ENCODE results near the gene MMEL1. TPM values are rescaled to one million over a fixed set of nuclear protein-coding genes. Genes with fewer than 3 reads are reported as not detected.

The MMEL1 gene, protein sequence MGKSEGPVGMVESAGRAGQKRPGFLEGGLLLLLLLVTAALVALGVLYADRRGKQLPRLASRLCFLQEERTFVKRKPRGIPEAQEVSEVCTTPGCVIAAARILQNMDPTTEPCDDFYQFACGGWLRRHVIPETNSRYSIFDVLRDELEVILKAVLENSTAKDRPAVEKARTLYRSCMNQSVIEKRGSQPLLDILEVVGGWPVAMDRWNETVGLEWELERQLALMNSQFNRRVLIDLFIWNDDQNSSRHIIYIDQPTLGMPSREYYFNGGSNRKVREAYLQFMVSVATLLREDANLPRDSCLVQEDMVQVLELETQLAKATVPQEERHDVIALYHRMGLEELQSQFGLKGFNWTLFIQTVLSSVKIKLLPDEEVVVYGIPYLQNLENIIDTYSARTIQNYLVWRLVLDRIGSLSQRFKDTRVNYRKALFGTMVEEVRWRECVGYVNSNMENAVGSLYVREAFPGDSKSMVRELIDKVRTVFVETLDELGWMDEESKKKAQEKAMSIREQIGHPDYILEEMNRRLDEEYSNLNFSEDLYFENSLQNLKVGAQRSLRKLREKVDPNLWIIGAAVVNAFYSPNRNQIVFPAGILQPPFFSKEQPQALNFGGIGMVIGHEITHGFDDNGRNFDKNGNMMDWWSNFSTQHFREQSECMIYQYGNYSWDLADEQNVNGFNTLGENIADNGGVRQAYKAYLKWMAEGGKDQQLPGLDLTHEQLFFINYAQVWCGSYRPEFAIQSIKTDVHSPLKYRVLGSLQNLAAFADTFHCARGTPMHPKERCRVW
- 0.11 to 0.35 TPM in 2 of 5 replicates, not detected in the others for total RNA-seq (2022; extraction: Qiagen RNA extraction; ENCODE audit: low read depth)

DNA sequence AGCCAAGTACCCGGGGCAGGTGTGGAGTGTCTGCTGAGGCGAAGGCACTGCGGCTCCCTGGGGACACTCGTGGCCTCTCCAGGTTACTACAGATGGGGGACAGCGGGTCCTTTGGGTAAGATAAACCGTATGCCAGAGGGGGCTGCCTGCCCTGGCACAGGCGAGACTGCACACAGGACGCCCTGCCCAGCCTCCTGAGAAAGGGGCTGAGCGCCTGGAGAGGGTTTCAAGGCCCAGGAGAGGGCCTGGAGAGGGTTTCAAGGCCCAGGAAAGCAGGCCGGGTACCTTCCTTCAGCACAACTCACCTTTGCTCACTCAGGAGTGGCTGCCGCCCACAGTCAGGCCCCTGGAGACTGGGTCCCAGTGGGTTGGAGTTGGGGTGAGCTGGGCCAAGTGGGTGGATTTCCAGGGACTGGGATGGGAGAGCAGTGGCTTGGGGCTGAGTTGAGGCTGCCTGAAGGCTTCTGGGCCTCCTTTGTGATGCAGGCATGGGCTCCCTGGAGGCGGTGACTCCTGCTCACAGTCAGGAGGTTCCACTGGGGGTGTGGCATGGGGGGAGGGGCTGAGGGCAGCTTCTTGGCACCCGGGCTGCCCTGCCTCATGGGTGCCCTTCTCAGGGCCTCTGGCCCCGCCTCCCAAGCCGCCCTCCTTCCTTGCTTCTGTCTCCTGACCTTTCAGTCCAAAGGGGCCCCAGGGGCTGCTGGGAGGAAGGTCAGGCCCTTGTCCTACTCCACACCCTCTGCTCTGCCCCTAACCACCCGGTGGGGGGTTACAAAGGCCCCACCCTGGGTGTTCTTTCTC is at the start of gene MMEL1:
MMEL1 (minus strand) TSS at position 456 of the 801 bp plus-strand sequence. CDS start 3,532 bp downstream, outside the sequence.

DNA sequence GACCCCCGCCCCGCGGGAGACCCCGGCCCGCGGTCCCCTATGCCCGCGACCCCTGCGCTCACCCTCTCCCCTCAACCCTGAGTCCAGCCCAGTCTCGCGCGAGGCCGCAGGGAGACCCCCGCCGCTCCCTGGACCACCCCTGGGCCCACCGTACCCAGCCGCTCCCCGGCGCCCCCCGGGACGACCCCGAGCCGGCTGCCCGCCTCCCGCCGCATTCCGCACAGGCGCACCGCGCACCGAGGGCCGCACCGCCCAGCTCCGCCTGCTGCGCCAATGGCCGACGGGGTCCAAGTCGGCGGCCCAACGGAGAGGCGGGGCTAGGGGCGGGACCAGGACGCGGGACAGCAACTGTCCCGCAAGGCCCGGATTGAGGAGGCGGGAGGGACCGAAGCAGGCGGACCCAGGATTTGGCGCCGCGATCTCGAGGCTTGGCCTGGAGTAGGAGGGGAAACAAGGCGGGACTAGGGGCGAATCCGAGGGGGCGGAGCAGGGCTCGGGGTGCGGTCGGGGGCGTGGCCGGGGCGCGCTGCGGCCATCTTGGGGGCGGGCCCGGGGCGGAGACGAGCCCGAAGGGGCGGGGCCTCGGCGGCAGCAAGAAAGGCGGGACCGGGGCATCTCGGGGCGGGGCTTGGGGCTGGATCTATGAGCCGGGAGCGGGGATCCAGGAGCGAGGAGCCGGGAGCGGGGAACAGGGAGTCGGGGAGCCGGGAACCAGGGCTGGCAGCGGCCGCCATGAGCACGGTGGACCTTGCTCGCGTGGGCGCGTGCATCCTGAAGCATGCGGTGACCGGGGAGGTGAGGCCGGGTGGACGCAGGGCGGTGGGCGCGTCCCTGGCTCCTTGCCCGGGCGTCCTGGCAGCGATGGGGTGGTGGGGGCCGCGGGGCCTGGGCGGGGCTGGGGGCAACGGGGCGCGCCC is 46.4 kb downstream of the MMEL1 start, which contains the start of gene PRXL2B:
PRXL2B (plus strand) TSS at position 624 of the 917 bp plus-strand sequence; CDS start at position 733, 109 bp downstream.

DNA sequence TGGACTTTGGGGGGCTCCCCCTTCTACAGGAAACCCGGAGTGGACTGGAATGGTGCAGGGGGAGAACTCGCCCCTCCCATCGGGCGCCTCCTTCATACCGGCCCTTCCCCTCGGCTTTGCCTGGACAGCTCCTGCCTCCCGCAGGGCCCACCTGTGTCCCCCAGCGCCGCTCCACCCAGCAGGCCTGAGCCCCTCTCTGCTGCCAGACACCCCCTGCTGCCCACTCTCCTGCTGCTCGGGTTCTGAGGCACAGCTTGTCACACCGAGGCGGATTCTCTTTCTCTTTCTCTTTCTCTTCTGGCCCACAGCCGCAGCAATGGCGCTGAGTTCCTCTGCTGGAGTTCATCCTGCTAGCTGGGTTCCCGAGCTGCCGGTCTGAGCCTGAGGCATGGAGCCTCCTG is 76.5 kb downstream of the MMEL1 start, which contains the start of gene TNFRSF14:
TNFRSF14 (plus strand) TSS at position 95 of the 401 bp plus-strand sequence; CDS start at position 389, 294 bp downstream.

Other genes starting within 250 kb of the MMEL1 start
- gene MORN1, start 241.5 kb downstream of the MMEL1 start, total RNA-seq (2022; extraction: Qiagen RNA extraction; ENCODE audit: low read depth), result 5.6 to 7.3 TPM (median 6.3 TPM) in 5 replicates
- 91.9 to 132 TPM (median 121 TPM) in 5 replicates for gene RER1, start 241.2 kb downstream of the MMEL1 start, total RNA-seq (2022; extraction: Qiagen RNA extraction; ENCODE audit: low read depth)
- gene PEX10, start 220.5 kb downstream of the MMEL1 start, total RNA-seq (2022; extraction: Qiagen RNA extraction; ENCODE audit: low read depth), result 17.7 to 23.7 TPM (median 20.8 TPM) in 5 replicates
- gene PLCH2, start 156.7 kb downstream of the MMEL1 start, total RNA-seq (2022; extraction: Qiagen RNA extraction; ENCODE audit: low read depth), result 0.15 to 0.41 TPM (median 0.34 TPM) in 5 replicates
- gene PANK4, start 106.4 kb downstream of the MMEL1 start, total RNA-seq (2022; extraction: Qiagen RNA extraction; ENCODE audit: low read depth), result 9.2 to 12.0 TPM (median 9.9 TPM) in 5 replicates
- gene HES5, start 102.8 kb downstream of the MMEL1 start, total RNA-seq (2022; extraction: Qiagen RNA extraction; ENCODE audit: low read depth), result not detected in 5 replicates
- gene TNFRSF14, start 76.6 kb downstream of the MMEL1 start, total RNA-seq (2022; extraction: Qiagen RNA extraction; ENCODE audit: low read depth), result 0.08 to 0.22 TPM (median 0.16 TPM) in 4 of 5 replicates, not detected in the other
- gene PRXL2B, start 46.2 kb downstream of the MMEL1 start, total RNA-seq (2022; extraction: Qiagen RNA extraction; ENCODE audit: low read depth), result 15.9 to 22.1 TPM (median 19.3 TPM) in 5 replicates
- 0.03 to 0.08 TPM (median 0.05 TPM) in 5 replicates for gene TTC34, start 168.7 kb upstream of the MMEL1 start, total RNA-seq (2022; extraction: Qiagen RNA extraction; ENCODE audit: low read depth)

All from A549 treated with CpdA at 1 μM for 4 hours (cell line).